ENCODE data around the gene SLC5A10. TPM values are rescaled to one million over a fixed set of nuclear protein-coding genes. Genes with fewer than 3 reads are reported as not detected.

The SLC5A10 gene
- polyA plus RNA-seq, 1 donor from 2014 or later: not detected

DNA sequence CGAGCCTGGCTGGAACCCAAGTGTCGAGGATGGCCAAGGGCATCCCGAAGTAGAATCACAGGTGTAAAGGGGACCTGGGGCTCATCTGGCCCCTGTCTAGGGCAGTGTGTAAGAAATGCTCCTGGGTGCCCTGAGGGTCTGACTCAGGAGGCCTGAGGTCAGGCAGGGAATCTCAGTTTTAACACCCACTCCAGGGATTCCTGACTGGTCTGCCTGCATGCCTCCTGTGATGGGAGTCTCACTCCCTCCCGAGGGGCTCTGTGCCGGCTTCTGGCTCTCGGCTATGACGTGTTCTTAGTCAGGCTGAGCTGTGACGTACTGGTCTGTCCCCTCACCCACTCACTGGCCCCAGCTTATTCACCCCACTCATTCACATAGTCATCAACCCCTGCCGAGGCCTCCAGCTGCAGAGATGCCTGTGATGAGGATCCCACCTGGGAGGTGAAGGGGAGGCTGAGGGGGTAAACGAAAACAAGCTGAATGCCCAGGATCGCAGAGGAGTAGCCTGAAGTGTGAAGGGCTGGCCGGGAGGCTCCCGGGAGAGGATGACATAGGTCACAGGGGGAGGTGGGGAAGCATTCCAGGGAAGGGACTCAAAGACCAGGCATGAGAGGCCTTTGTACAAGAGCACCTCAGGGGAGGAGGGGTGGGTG lies 28.8 kb downstream of the SLC5A10 start:
- Histone ChIP-seq H3K27ac (ENCODE audit: low read length) (no peak overlapping the region), H3K9ac (ENCODE audit: low read length) (no peak overlapping the region), H4K20me1 (ENCODE audit: insufficient read depth) (no peaks in the 10 kb centered on the region), H3K9me2 (ENCODE audit: insufficient read depth, low read length) (no peaks in the 10 kb centered on the region), H3K79me2 (replicated peaks; ENCODE audit: insufficient read depth, low read length) (no peaks in the 10 kb centered on the region), H3K9me3 (ENCODE audit: low read length) (no peaks in the 10 kb centered on the region), H3K36me3 (ENCODE audit: insufficient read depth, low read length) (no peaks in the 10 kb centered on the region), H2AFZ (ENCODE audit: low read depth, low read length) (no peak overlapping the region), H3K4me2 (ENCODE audit: low read length) (no peak overlapping the region), H3K27me3 (ENCODE audit: insufficient read depth, low read depth, low read length) (no peaks in the 10 kb centered on the region), H3K4me3 (ENCODE audit: low read length) (no peak overlapping the region), H3F3A (ENCODE audit: insufficient read depth, low read length, poor library complexity, severe bottlenecking) (no peaks in the 10 kb centered on the region)
- TF ChIP-seq RAD21 (conservative IDR thresholded peaks at IDR 0.05): no peak
- TF ChIP-seq SMC3 (conservative IDR thresholded peaks at IDR 0.05; ENCODE audit: poor library complexity): no peak
- no peak for TF ChIP-seq POLR2AphosphoS5 (IDR thresholded peaks at IDR 0.05)
- TF ChIP-seq, protein P1, sequence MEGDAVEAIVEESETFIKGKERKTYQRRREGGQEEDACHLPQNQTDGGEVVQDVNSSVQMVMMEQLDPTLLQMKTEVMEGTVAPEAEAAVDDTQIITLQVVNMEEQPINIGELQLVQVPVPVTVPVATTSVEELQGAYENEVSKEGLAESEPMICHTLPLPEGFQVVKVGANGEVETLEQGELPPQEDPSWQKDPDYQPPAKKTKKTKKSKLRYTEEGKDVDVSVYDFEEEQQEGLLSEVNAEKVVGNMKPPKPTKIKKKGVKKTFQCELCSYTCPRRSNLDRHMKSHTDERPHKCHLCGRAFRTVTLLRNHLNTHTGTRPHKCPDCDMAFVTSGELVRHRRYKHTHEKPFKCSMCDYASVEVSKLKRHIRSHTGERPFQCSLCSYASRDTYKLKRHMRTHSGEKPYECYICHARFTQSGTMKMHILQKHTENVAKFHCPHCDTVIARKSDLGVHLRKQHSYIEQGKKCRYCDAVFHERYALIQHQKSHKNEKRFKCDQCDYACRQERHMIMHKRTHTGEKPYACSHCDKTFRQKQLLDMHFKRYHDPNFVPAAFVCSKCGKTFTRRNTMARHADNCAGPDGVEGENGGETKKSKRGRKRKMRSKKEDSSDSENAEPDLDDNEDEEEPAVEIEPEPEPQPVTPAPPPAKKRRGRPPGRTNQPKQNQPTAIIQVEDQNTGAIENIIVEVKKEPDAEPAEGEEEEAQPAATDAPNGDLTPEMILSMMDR (IDR thresholded peaks at IDR 0.05; ENCODE audit: poor library complexity, severe bottlenecking): no peak
- no peak for TF ChIP-seq MXI1 (conservative IDR thresholded peaks at IDR 0.05; ENCODE audit: poor library complexity, severe bottlenecking)
- TF ChIP-seq, protein P2, sequence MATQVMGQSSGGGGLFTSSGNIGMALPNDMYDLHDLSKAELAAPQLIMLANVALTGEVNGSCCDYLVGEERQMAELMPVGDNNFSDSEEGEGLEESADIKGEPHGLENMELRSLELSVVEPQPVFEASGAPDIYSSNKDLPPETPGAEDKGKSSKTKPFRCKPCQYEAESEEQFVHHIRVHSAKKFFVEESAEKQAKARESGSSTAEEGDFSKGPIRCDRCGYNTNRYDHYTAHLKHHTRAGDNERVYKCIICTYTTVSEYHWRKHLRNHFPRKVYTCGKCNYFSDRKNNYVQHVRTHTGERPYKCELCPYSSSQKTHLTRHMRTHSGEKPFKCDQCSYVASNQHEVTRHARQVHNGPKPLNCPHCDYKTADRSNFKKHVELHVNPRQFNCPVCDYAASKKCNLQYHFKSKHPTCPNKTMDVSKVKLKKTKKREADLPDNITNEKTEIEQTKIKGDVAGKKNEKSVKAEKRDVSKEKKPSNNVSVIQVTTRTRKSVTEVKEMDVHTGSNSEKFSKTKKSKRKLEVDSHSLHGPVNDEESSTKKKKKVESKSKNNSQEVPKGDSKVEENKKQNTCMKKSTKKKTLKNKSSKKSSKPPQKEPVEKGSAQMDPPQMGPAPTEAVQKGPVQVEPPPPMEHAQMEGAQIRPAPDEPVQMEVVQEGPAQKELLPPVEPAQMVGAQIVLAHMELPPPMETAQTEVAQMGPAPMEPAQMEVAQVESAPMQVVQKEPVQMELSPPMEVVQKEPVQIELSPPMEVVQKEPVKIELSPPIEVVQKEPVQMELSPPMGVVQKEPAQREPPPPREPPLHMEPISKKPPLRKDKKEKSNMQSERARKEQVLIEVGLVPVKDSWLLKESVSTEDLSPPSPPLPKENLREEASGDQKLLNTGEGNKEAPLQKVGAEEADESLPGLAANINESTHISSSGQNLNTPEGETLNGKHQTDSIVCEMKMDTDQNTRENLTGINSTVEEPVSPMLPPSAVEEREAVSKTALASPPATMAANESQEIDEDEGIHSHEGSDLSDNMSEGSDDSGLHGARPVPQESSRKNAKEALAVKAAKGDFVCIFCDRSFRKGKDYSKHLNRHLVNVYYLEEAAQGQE (IDR thresholded peaks at IDR 0.05; ENCODE audit: borderline replicate concordance): no peak
- no peak for TF ChIP-seq EZH2 (IDR thresholded peaks at IDR 0.05; ENCODE audit: borderline replicate concordance, insufficient read depth, low read length, poor library complexity, severe bottlenecking)
- TF ChIP-seq EP300 (conservative IDR thresholded peaks at IDR 0.05; ENCODE audit: poor library complexity, severe bottlenecking): no peak
- TF ChIP-seq TAF1 (IDR thresholded peaks at IDR 0.05; ENCODE audit: low read depth): no peak

DNA sequence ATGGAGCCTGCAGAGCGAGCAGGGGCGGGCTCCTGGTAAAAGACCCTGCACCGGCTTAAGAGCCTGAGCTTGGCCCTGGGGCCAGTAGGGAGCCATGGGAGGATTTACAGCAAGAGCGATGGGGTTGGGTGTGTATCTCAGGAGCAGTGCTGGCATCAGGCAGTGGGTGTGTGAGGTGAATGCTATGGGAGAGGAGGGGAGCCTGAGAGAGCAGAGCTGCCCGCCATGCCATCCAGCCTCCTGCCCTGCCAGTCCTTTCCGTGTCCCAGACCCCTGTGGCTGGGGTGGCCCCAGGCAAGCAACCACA lies 29.3 kb downstream of the SLC5A10 start:
- no peaks in the 10 kb centered on the region for H3K9me3 ChIP-seq (ENCODE audit: low read length)
- H3K9me2 ChIP-seq (ENCODE audit: insufficient read depth, low read length): no peaks in the 10 kb centered on the region
- no peak for TF ChIP-seq RAD21 (conservative IDR thresholded peaks at IDR 0.05)
- no peak for TF ChIP-seq POLR2AphosphoS5 (IDR thresholded peaks at IDR 0.05)
- TF ChIP-seq TAF1 (IDR thresholded peaks at IDR 0.05; ENCODE audit: low read depth): no peak
- no peak overlapping the region for H3K9ac ChIP-seq (ENCODE audit: low read length)
- H4K20me1 ChIP-seq (ENCODE audit: insufficient read depth): no peaks in the 10 kb centered on the region
- no peak overlapping the region for H3K4me2 ChIP-seq (ENCODE audit: low read length)
- no peaks in the 10 kb centered on the region for H3K79me2 ChIP-seq (replicated peaks; ENCODE audit: insufficient read depth, low read length)
- no peak overlapping the region for H2AFZ ChIP-seq (ENCODE audit: low read depth, low read length)
- no peak overlapping the region for H3K4me3 ChIP-seq (ENCODE audit: low read length)
- no peaks in the 10 kb centered on the region for H3K36me3 ChIP-seq (ENCODE audit: insufficient read depth, low read length)
- H3K27ac ChIP-seq (ENCODE audit: low read length): no peak overlapping the region
- no peaks in the 10 kb centered on the region for H3K27me3 ChIP-seq (ENCODE audit: insufficient read depth, low read depth, low read length)
- no peaks in the 10 kb centered on the region for H3F3A ChIP-seq (ENCODE audit: insufficient read depth, low read length, poor library complexity, severe bottlenecking)

Measured in neural cell (in vitro differentiated cells).